COLO829 (cell line): ENCODE measurements around the gene EVX2.
A peak's percentile ranks its signal among the peaks of the same experiment; 100 is the strongest.

Experiments
- DNase-seq: peaks from one replicate; pipeline ENCODE4 v3.0.0; 2012; ENCODE audit warnings: low spot score

EVX2 gene

DNA sequence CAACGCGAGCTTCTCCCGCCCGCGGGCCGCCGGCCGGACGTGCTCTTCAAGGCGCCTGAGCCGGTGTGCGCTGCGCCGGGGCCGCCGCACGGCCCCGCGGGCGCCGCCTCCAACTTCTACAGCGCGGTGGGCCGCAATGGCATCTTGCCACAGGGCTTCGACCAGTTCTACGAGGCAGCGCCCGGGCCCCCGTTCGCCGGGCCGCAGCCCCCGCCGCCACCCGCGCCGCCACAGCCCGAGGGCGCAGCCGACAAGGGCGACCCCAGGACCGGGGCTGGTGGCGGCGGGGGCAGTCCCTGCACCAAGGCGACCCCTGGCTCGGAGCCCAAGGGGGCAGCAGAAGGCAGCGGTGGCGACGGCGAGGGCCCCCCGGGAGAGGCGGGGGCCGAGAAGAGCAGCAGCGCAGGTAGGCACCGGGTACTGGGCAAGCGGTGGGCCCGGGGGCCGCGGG is 24.0 kb upstream of the EVX2 start:
- DNase-seq, result no peak

DNA sequence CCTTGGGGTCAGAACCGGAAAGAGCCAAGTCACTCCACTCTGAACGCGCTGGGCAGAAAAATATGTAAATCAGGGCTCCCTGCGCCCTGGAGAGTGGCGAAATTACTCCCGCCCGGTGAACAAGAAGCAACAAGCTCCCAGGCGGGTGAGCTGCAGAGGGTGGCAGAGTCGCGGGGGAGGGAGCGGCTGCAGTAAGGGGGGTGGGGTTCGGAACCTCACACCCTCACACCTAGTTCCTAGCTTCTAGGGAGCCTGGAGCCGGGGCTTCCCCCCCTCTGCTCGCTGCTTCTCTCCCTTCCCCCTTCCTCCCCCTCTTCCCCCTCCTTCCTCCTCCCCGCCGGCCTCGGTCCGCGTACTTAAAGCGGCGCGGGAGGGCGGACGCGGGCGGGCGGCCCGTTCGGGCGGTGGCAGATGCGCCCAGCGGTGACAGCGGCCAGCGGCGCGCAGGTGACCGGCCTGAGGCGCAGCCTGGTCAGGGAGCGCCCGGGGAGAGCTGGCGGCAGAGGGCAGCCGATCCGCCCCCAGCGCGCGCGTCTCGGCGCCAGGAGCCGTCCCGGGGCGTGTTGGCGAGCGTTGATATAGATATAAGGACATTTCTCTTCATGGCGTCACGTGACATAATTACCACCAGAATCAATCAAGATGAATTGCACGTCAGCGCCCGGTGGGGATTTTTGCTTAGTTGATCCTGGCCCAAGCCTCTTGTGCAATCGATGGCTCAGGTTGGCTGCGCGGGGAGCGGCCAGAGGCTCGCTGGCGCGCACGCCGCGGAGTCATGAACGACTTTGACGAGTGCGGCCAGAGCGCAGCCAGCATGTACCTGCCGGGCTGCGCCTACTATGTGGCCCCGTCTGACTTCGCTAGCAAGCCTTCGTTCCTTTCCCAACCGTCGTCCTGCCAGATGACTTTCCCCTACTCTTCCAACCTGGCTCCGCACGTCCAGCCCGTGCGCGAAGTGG is 23.1 kb upstream of the EVX2 start, which contains the start of gene HOXD11:
TSS of gene HOXD11 (plus strand) at position 700 of the 959 bp plus-strand sequence. CDS start at position 776, 76 bp downstream.
- DNase-seq, result no peak

DNA sequence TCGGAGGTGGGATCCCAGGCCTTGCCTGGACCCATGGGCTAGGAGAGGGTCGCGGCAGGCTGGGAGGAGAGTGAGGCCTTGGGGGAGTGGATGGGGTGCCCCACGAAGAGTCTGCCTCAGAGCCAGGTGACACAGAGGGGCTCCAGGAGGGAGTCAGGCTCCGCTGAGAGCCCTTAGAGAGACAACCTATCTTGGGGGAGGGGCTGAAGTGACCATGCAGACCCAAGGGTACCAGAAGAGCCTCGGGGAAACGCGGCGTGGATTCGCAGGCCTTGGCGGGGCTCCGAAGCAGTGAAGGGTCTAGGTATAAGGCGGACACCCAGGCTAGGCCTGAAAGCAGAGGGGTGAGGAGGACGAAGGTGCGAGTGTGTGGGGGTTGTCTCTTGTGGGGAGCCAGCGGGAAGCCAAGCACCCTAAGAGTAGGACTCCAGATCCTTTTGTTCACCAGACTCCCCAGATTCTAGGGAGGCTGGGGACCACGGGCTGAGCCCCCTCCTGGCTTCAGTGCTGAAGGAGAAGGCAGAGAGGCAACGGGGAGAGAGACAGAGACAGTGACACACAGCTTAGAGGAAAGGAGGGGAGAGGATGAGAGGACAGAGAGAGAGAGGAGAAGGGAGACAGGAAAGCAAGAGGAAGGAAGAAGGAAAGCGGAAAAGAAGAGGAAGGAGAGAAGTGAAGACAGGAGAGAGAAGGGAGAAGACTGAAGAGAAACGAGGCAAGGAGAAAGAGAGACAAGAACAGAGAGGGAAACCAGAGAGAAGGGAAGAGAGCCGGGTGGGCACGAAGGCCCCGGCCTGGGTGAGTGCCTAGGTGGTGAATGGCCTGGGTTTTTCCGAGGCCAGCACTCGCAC is 22.2 kb upstream of the EVX2 start:
- DNase-seq, result no peak

DNA sequence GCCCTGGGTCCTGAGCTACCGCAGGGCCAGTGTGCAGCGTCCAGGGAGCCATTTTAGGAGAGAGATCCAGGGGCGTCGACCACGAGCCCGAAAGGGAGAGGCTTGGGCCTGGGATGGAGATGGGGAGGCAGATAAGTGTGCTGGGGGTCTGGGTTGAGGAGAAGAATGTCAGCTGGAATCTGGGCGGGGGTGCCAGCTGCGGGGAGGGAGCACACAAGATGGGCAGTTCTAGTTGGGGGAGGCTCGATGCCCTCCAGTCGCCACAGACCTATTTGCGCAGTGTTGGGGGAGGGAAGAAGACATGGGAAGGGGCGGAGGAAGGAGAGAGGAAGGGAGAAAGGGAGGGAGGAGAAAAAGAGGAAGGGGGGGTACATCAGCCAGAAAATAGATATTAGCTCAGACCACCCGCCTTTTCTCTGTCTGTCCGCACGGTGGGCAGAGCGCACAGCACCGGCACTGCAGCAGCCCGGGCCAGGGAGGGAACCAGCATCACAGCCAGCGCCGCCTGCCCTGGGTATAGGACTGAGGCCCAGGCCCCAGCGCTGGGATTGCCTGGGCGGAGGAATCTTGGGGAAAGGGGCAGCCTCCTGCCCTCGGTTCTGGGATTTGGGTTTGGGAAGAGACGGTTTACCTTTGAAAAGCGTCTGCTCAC is 21.4 kb upstream of the EVX2 start:
- DNase-seq, result no peak

DNA sequence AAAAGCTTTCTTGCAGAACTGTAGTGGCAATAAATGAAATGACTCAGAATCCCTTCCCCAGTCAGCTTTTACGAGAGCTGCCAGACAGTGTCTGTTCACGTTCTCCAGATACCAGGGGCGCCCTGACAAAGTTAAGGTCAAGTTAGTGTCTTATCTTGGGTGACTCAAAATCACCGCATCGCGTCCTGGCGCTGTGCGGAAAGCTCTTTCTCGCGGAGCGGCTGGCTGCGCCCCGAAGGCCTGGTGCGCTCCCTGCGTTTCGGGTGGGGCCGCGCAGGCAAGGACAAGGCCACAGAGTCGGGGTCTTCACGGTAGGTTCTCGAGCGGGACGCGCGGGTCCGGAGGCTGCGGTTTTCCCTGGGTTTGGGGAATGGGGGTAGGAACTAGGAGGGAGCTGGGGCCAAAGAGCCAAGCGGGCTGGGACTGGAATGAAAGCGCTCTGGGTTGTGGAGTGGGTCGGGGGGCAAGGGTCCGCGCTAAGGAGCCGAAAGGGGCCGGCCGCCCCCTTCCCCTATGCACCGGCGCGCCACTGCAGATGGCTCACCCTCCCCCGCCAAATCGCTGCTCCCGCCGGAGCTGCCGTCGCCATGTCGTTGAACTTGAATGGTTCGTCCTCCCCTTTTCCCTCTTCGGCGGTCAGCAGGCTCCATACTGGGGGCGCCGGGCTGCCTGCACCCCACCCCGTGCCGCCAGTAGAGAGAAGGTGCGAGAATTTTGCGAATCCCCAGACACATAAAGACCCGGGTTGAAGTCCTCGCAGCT is 20.7 kb upstream of the EVX2 start:
- no peak for DNase-seq

DNA sequence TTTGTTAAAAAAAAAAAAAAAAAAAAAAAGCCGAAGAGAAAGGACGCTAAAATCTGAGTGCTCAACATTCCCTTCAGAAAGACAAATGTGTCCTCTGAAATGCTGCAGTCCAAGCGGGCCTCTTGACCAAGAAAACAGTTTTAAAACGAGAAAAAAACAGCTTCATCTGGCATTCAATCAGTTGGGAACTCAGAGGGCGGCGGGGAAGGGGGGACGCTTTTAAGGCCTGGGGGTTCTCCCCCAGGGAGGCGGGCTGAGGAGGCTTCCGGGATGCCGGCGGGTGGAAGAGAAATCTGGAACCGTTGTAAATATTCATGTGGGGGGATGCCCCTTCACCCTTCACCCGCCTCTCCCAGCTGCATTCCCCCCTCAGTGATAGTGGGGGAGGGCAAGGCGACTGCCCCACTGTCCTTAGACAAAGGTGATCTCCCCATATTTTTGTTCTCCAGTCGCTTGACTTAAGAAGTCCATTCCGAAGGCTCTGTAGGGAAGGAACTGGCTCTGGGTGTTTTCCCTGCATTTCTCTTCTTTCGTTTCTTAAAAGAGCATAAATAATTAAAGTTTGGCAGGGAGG is 20.1 kb upstream of the EVX2 start:
- no peak for DNase-seq

DNA sequence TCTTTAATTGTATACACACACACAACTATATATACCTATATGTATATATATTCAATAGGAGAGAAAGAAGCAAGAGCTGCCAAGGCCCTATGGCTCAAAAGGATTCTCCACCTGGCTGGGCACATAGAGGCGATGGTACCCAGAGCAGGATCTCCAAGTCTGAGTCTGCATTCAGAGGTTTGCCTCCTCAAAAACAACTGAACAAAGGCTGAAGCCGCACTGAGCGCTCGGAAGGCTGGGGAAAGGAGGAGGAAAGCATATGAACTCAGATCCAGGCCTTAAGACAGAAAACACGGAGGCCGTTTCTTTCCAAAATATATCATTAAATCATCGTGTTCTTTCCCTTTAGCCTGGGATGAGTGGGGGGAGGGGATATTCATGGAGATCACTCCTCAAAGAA is 19.4 kb upstream of the EVX2 start:
- DNase-seq, result no peak

DNA sequence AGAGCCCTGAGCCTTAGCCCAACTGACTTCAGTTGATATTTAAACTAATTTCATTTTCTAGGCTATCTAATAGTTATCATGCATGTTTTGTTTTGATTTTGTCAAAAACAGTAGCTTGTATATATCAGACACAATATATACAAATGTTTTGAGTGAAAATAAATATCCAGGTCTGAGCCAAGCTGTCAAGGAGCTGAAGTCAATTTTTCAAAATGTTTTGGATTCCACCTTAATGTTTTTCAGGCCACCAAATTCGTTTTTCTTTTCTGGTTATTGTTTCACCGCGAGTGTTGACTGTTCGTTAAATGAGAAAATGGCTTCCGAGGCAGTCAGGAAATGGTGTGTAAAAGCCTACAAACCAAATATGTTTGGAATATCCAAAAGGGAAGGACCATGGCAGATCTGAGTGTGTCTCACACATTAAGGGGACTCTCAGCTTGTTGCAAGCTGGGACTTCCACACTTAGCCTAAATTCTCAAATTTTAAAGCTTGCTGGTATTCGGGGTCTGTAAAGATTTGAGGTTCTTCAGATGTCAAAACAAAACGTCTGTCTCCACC is 18.6 kb upstream of the EVX2 start:
- no peak for DNase-seq

DNA sequence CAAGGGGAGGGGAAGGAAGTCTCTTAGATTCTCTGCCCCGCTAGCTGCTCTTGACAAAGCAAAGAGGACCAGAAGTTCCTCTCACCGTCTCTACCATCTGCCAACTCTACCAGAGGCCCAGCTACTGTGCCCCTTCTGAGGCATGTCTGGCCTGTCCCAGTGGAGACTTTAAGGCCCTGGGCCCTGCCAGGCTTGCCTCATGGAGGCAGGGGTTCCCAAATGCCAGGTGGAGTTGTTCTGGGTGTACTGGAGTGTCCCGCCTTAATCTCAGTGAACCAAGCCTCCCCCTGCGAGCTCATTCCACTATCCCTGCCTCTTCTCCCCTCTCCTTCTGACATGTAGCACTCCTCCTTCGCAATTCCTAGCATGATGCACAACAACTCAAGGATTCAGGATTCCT is 18.1 kb upstream of the EVX2 start:
- DNase-seq, result no peak

DNA sequence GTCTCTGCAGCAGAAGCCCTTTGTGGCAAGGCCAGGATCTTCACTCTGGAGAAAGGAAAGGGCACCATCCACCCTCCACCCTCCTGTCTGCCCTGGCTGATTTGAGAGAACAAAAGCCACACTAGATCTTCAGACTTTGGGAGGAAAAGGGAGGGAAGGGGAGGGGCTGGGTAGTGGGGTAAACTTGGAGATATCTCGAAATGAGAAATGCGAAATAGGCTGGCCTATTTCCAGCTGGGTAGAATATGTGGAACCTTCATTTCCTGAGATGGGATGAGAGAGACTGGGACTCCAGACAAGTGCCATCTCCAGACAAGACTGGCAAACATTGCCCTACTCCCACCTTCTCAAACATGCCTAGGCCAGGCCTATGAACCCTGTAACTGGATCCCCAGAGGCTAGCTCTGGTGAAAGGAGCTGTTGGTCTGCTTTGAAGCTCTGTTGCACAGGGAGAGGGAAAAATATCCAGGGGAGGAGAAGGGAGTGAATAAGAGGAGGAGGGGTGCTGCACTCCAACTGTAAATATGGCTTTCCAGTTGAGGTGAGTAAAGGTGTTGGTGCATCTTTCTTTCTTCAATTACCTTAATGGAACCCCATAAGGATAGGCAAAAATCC is 17.6 kb upstream of the EVX2 start:
- no peak for DNase-seq

DNA sequence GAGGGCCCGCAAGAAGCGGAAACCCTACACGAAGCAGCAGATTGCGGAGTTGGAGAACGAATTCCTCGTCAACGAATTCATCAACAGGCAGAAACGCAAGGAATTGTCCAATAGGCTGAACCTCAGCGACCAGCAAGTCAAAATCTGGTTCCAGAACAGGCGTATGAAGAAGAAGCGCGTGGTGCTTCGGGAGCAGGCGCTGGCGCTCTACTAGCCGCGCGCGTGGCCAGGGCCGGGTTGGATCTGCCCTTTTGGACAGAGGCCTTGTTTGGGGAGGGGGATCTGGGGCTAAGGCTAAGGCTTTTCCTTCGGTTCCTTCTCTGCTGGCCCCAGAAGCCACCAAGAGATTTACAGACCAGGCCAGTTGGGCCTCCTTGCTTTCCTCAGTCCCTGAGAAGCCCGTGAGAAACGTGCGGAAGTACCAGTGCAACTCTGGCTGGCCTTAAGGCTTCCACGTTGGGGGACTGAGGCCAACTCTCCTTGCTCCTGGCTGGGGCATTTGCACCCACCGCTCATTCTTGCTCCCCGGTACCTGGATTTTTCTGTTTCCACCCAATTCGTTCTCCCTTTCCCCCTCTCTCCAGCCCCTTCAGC is 16.9 kb upstream of the EVX2 start:
- no peak for DNase-seq

DNA sequence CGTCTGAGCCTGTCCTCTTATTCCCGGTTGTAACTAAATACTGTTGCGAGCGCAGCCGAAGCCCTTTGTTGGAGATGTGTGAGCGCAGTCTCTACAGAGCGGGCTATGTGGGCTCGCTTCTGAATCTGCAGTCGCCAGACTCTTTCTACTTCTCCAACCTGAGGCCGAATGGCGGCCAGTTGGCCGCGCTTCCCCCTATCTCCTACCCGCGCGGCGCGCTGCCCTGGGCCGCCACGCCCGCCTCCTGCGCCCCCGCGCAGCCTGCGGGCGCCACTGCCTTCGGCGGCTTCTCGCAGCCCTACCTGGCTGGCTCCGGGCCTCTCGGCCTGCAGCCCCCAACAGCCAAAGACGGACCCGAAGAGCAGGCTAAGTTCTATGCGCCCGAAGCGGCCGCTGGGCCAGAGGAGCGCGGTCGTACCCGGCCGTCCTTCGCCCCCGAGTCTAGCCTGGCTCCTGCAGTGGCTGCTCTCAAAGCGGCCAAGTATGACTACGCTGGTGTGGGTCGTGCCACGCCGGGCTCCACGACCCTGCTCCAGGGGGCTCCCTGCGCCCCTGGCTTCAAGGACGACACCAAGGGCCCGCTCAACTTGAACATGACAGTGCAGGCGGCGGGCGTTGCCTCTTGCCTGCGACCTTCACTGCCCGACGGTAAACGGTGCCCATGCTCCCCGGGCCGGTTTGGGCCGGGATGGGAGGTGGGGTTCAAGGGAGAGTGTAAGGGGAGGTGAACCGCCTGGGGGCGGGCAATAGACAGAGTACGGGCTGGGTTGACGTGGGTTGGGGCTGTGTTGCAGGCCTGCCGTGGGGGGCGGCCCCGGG is 16.2 kb upstream of the EVX2 start, which contains the start of gene HOXD12:
TSS of gene HOXD12 (plus strand) at position 68 of the 819 bp plus-strand sequence. CDS start at position 75, 7 bp downstream.
- no peak for DNase-seq

DNA sequence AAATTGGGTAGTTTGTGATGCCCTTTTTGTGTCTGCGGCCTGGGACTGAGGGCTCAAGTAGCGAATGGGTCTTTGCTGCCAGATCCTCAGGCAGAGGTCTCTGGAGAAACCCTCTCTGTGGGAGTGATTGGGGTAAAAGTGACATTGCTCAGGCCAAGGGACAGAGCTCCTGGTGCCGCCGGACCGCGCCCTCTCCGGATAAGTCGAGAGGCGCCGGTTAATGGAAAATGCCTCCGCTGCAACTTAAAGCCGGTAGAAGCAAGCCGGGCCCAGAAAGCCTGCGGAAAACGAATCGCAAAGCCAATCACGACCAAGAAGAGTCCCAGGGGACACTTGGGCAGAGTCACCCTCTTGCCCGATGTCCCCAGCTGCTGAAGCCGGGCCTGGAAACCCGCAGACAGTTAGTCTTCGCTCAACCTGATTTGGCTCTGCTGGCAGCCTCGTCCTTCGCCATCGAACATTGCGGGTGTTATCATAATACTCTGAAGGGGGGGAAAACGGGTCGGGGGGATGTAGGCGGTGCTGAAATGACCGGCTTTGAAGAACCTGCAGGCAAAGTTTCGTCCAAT is 15.5 kb upstream of the EVX2 start:
- DNase-seq, result no peak

DNA sequence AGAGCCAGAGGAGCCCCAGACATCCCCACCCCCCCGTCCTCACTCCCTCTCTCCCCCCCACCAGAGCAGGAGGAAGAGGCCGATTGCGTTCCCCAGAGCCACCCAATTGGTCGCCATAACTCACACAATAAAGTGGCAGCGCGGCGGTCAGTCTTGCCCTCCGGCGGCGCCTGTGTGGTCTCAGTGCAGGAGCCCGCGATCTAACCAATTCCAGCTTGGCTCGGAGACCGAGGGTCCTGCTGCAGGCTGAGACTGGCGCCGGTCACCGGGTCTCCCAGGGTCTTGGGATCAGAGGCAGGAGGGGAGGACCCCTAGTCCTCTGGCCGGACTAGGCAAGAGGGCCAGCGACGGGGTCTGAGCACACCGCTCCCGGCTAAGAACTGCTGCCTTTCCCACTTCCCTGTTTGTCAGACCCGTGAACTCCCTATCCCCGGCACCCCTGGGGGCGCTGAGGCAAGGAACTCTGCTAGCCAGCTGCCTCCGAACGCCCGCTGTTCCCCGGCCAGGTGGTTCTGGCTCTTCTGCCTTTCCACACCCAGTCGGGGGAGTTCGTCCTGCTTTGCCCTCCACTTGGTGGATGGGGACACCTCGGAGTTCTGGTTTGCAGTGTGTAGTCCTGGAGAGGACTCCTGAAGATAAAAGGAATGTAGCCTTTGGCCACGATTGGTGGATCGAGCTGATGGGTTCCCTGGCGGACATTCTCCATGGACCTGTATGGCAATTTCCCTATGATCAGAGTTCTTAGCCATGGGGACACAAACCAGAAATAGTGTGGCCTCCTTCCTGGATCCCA is 14.8 kb upstream of the EVX2 start:
- no peak for DNase-seq

DNA sequence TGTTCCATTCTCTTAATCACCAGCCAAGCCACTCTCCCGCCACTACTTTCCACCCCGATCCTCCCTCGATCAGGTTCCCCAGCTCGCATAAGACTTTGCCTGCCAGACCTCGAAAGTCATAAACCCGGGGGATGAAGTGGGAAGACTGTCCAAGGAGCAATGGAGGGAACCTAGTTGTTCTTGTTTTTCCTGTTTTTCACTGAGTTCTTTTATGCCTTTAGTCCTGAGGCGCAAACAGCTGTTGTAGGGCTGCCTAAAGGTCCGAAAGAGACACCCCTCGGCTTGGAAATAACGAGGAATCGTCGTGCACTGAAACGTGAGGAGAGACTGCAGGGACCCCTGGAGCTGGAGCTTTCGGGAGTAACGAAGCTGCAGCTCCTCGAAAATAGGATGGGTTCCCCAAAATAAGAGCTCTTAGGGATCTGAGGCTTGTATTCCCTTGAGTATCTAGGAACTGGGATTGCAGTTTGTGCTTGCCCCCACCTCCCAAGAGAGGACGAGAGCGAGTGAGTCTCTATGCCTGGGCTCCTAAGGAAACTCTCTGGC is 14.1 kb upstream of the EVX2 start:
- DNase-seq, result no peak

DNA sequence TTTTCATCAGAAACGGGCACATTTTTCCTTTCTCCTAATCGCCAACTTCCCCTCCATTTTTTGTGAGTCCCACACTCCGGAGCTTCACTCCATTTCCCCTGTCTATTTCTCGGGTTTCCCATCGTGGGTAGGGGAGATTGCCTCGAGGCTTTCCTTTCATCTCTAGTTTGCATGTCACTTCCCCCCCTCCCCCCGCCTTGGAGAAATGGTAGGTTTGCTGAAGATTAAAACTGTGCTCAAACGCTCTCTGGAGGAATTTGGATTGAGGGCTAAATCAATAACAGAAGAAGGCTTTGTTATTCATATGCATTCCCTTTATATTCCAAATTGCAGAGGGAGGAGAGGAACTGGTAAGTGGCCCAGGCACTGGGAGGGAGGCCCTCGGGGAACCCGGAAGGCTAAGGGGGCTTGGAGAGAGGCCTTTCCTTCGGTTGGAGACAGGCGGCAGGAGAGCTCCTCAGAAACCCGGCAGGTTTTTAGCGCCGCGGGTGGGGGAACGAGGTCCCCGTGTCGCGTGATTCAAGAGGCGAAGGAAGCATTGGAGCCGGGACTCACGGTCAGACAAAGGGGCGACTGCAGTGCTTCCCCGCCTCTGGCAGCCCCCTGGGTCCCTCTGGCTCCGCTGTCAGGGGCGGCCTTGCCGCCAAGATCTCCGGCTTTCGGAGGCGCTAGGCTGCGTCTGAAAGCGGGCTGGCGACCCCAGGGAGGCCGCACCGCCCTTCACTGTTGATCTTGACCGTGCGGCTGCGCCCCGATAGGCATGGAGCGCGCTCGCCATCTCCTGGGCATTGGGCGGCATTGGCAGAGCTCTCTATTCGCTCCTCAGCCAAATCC is 13.4 kb upstream of the EVX2 start:
- peak; percentile 79 for DNase-seq
